Vagina (tissue), 2 donors: ENCODE results near the gene GNAZ. TPM values are rescaled to one million over a fixed set of nuclear protein-coding genes. Genes with fewer than 3 reads are reported as not detected.

Experiments
- DNase-seq, 2 donors: peaks; one replicate each; pipeline ENCODE4 v3.0.0-alpha.2; 2017; ENCODE audit errors: extremely low spot score in 2 of 2
- H3K27ac ChIP-seq: fragments of 200-600 bp; sonication (generic); one replicate; pipeline ENCODE4 v1.5.1; 2019
- H3K27me3 ChIP-seq: fragments of 200-600 bp; sonication (generic); one replicate; pipeline ENCODE4 v1.5.1; 2019
- H3K36me3 ChIP-seq, 2 donors: fragments of 200-600 bp; sonication (generic); one replicate each; pipeline ENCODE4 v1.5.1; 2017 to 2019
- H3K4me1 ChIP-seq: fragments of 200-600 bp; sonication (generic); one replicate; pipeline ENCODE4 v1.5.1; 2019
- H3K4me3 ChIP-seq, 2 donors: fragments of 200-600 bp; sonication (generic); 1 replicate in 1 of 2; 2 replicates in 1 of 2; pipeline ENCODE4 v1.5.1; 2016 to 2019
- H3K9me3 ChIP-seq: fragments of 200-600 bp; sonication (generic); one replicate; pipeline ENCODE4 v1.5.1; 2019
- POLR2A ChIP-seq, 2 donors: fragments of 450-650 bp; IDR thresholded peaks; one replicate each; pipeline ENCODE4 v1.6.1; 2017; ENCODE audit warnings: antibody characterized with exemption in 2 of 2, mild to moderate bottlenecking in 2 of 2, moderate library complexity in 2 of 2
- POLR2AphosphoS5 ChIP-seq, 2 donors: sonication (generic); formaldehyde crosslinking; IDR thresholded peaks; one replicate each; pipeline ENCODE4 v1.9.0; 2017; ENCODE audit warnings: antibody characterized with exemption in 2 of 2, mild to moderate bottlenecking in 2 of 2, low read depth in 1 of 2; ENCODE audit not compliant: insufficient read depth in 1 of 2
- intact Hi-C: fragments of 100-400 bp; cut with DNase I; formaldehyde crosslinking; loops from one replicate; pipeline ENCODE4 v1.15.1; 2023
- total RNA-seq: library from RNA; depleted of rRNA; stranded (reverse); fragments of >200 nt; gene quantifications from one replicate; pipeline ENCODE4 v1.2.3, GENCODE V29; 2016
- TF ChIP-seq, protein P1 (sequence below), 3 experiments: fragments of 450-650 bp in 2 of 3; fragments of 200-600 bp in 1 of 3; sonication (generic) in 1 of 3; IDR thresholded peaks; one replicate each; pipeline ENCODE4 v1.5.1; 2017 to 2019; ENCODE audit warnings: antibody characterized with exemption in 3 of 3, mild to moderate bottlenecking in 2 of 3, moderate library complexity in 2 of 3

The GNAZ gene
- total RNA-seq, 1 donor from 2014 or later: 11.3 TPM

DNA sequence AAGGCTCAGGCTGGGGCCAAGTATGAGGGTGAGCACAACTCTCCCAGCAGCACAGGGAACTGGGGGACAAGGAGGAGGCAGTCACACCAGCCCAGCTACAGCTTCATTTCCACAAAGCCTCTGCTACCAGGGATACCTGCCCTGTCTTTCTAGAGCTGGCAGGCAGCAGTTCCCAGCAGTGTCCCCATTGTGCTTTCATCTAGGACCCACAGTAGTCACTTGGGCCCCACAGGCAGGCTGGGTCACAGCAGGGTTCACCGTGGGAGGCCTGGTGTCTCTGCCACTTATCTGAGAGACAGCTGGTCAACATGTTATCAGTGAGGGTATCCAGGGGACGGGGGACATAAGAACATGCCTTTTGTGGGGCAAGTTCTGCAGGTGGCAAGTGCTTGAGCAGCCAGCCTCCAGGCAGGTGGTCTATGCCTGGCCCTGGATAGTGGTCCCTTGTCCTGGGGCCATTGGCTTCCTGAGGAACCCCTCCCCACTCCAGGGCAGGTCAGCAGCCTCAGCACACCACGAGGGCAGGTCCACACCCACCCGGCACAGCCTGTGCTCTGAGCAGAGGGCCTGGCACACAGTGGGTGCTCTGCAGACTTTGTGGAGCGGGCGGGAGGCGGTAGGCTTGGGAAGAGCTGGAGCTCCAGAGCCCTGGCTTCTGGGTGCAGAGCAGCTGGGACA lies 29.9 kb downstream of the GNAZ start:
- Histone ChIP-seq H3K4me3 (no peak overlapping the region), H3K9me3 (no peaks in the 10 kb centered on the region), H3K27me3 (no peaks in the 10 kb centered on the region), H3K4me1 (peaks cover 20% of the 10 kb centered on the region), H3K27ac (no peak overlapping the region), H3K36me3 (no peaks in the 10 kb centered on the region)
- DNase-seq: no peak
- TF ChIP-seq, protein P1, sequence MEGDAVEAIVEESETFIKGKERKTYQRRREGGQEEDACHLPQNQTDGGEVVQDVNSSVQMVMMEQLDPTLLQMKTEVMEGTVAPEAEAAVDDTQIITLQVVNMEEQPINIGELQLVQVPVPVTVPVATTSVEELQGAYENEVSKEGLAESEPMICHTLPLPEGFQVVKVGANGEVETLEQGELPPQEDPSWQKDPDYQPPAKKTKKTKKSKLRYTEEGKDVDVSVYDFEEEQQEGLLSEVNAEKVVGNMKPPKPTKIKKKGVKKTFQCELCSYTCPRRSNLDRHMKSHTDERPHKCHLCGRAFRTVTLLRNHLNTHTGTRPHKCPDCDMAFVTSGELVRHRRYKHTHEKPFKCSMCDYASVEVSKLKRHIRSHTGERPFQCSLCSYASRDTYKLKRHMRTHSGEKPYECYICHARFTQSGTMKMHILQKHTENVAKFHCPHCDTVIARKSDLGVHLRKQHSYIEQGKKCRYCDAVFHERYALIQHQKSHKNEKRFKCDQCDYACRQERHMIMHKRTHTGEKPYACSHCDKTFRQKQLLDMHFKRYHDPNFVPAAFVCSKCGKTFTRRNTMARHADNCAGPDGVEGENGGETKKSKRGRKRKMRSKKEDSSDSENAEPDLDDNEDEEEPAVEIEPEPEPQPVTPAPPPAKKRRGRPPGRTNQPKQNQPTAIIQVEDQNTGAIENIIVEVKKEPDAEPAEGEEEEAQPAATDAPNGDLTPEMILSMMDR (IDR thresholded peaks at IDR 0.05): no peak
- TF ChIP-seq POLR2A (IDR thresholded peaks at IDR 0.05) (no peak), POLR2AphosphoS5 (IDR thresholded peaks at IDR 0.05; ENCODE audit: insufficient read depth in 1 of 2, low read depth in 1 of 2) (no peak)
- intact Hi-C loops: no loop called here

DNA sequence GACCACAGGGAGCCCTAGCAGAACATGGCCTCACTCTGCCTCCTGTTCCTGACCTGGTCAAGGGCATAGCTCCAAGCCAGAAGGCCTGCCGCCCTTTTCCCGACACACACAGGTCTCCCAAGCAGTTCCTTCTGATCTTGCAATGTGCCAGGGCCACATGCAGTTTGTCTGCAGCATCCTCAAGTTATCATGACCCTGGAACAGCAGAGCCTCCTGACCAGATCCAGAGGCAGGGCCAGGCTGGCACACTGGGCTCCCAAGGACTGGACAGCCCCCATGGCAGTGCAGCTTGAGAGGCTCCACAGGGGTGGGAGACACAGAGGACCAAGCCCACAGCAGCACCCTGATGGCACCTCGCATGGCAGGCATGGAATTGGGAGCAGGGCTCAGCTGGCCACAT lies 31.2 kb downstream of the GNAZ start:
- Histone ChIP-seq H3K27me3 (no peaks in the 10 kb centered on the region), H3K9me3 (no peaks in the 10 kb centered on the region), H3K4me1 (peaks cover 20% of the 10 kb centered on the region), H3K27ac (no peak overlapping the region), H3K36me3 (no peaks in the 10 kb centered on the region), H3K4me3 (no peak overlapping the region)
- no peak for DNase-seq
- TF ChIP-seq, protein P1 (IDR thresholded peaks at IDR 0.05): no peak
- TF ChIP-seq POLR2A (IDR thresholded peaks at IDR 0.05) (no peak), POLR2AphosphoS5 (IDR thresholded peaks at IDR 0.05; ENCODE audit: insufficient read depth in 1 of 2, low read depth in 1 of 2) (no peak)
- intact Hi-C loops: no loop called here

DNA sequence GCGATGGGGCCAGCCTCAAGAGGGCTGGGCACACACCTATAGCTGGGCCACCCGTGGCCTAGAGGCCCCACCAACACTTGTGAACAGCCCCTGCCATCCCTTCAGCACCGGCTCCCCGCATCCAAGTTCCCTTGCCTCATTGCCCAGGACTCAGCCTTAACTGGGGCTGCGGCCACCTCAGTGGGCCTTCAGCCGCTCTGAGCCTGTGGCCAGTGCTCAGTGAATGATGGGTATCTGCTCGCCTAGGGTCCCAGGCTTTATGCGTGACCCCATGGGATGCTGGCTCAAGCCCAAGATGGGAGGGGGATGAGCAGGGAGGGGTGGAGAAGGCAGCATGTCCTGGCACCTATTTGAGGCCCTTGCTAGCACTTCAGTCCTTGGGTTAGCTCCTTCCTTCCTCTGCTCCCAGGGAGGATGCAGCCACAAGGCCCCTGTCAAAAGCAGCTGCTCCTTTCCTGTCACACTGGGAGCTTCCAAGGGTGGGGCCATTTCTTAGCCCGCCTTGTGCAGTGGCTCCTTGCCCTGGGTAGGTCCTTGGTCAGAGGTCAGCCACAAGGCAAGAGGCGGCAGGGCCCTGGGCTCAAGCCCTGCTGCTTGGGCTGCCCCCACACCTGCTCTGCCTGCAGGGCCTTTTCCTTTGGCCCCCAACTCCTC lies 31.8 kb downstream of the GNAZ start:
- no peak overlapping the region for H3K27ac ChIP-seq
- H3K36me3 ChIP-seq: no peaks in the 10 kb centered on the region
- H3K9me3 ChIP-seq: no peaks in the 10 kb centered on the region
- no peak for DNase-seq
- H3K4me3 ChIP-seq: no peak overlapping the region
- intact Hi-C loops: no loop called here
- H3K4me1 ChIP-seq: peaks cover 20% of the 10 kb centered on the region
- TF ChIP-seq, protein P1 (IDR thresholded peaks at IDR 0.05): no peak
- TF ChIP-seq POLR2A (IDR thresholded peaks at IDR 0.05): no peak
- no peak for TF ChIP-seq POLR2AphosphoS5 (IDR thresholded peaks at IDR 0.05; ENCODE audit: insufficient read depth in 1 of 2, low read depth in 1 of 2)
- H3K27me3 ChIP-seq: no peaks in the 10 kb centered on the region

DNA sequence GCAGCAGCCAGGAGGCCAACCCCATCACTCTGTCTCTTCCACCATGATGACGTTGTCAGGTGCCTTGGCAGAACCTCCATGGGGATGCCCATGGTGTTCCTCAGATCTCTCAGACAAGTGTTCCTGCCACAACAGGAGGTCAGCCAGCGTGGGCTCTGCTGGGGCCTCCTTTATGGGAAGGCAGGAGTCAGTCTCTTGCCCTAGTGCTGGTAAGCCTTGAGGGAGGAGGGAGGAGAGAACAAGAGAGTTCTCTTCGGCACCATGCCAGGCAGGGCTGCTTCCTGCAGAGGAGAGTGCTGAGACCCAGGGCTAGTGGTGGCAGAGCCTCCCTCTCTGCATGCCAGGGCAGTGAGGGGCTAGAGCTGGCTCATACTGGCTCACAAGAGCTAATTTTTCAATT lies 32.5 kb downstream of the GNAZ start:
- intact Hi-C loops: no loop called here
- Histone ChIP-seq H3K27ac (no peak overlapping the region), H3K36me3 (no peaks in the 10 kb centered on the region), H3K27me3 (no peaks in the 10 kb centered on the region), H3K4me1 (peaks cover 19% of the 10 kb centered on the region), H3K9me3 (no peaks in the 10 kb centered on the region), H3K4me3 (no peak overlapping the region)
- DNase-seq: no peak
- TF ChIP-seq POLR2A (IDR thresholded peaks at IDR 0.05) (no peak), POLR2AphosphoS5 (IDR thresholded peaks at IDR 0.05; ENCODE audit: insufficient read depth in 1 of 2, low read depth in 1 of 2) (no peak)
- TF ChIP-seq, protein P1 (IDR thresholded peaks at IDR 0.05): no peak
